ENCODE data around the gene TXN. TPM values are rescaled to one million over a fixed set of nuclear protein-coding genes. Genes with fewer than 3 reads are reported as not detected.
A peak's percentile ranks its signal among the peaks of the same experiment; 100 is the strongest.
"Not testable (repeated sequence)": the region's sequence is repeated elsewhere in the genome, so short reads cannot be mapped to it uniquely, and the experiment has no call there.

TXN gene
- total RNA-seq, 4 donors from 2014 or later: 97.6 to 295 (median 124) TPM

- no peak for TF ChIP-seq CTCF (IDR thresholded peaks at IDR 0.05)
- TF ChIP-seq POLR2A (IDR thresholded peaks at IDR 0.05): no peak
- intact Hi-C loops (cut with DNase I; ENCODE audit: low total_unique reads): no loop called here
- Histone ChIP-seq H3K9me3 (no peaks in the 10 kb centered on the region), H3K27ac (peak overlapping the region; percentile 90 to 93), H3K27me3 (no peaks in the 10 kb centered on the region), H3K4me1 (peaks cover 0 to 3% of the 10 kb centered on the region in 2 donors), H3K4me3 (peak overlapping the region in 1 of 2 donors; percentile 85), H3K36me3 (no peaks in the 10 kb centered on the region)
- DNase-seq: no peak
These were observed 1.8 kb downstream of the TXN start for GRCh38 chr9:110254500-110254899.

GRCh38 chr9:110252509-110253139 is 3.7 kb downstream of the TXN start:
- no peaks in the 10 kb centered on the region for H3K36me3 ChIP-seq
- no peak for DNase-seq
- intact Hi-C loops (cut with DNase I; ENCODE audit: low total_unique reads): no loop called here
- TF ChIP-seq CTCF (IDR thresholded peaks at IDR 0.05): no peak
- TF ChIP-seq POLR2A (IDR thresholded peaks at IDR 0.05): no peak
- H3K4me1 ChIP-seq: peaks cover 0 to 3% of the 10 kb centered on the region in 2 donors
- no peak overlapping the region for H3K27ac ChIP-seq
- no peaks in the 10 kb centered on the region for H3K27me3 ChIP-seq
- H3K4me3 ChIP-seq: no peak overlapping the region
- H3K9me3 ChIP-seq: no peaks in the 10 kb centered on the region

GRCh38 chr9:110251770-110252169 is 4.5 kb downstream of the TXN start:
- DNase-seq; H3K27me3 ChIP-seq; H3K36me3 ChIP-seq; H3K9me3 ChIP-seq; intact Hi-C loops (cut with DNase I; ENCODE audit: low total_unique reads); H3K27ac ChIP-seq; H3K4me1 ChIP-seq; H3K4me3 ChIP-seq: not testable (repeated sequence)

- H3K36me3 ChIP-seq: no peaks in the 10 kb centered on the region
- H3K9me3 ChIP-seq: no peaks in the 10 kb centered on the region
- no peaks in the 10 kb centered on the region for H3K4me1 ChIP-seq
- no peak overlapping the region for H3K27ac ChIP-seq
- no peaks in the 10 kb centered on the region for H3K27me3 ChIP-seq
- TF ChIP-seq CTCF (IDR thresholded peaks at IDR 0.05) (no peak), POLR2A (IDR thresholded peaks at IDR 0.05) (no peak)
- no peak overlapping the region for H3K4me3 ChIP-seq
- DNase-seq: no peak
- intact Hi-C loops (cut with DNase I; ENCODE audit: low total_unique reads): no loop called here
These were observed 5.1 kb downstream of the TXN start for GRCh38 chr9:110251212-110251611.

- Histone ChIP-seq H3K36me3 (no peaks in the 10 kb centered on the region), H3K4me3 (no peak overlapping the region), H3K4me1 (no peaks in the 10 kb centered on the region), H3K9me3 (no peaks in the 10 kb centered on the region), H3K27me3 (no peaks in the 10 kb centered on the region), H3K27ac (no peak overlapping the region)
- TF ChIP-seq POLR2A (IDR thresholded peaks at IDR 0.05): no peak
- TF ChIP-seq CTCF (IDR thresholded peaks at IDR 0.05): no peak
- intact Hi-C loops (cut with DNase I; ENCODE audit: low total_unique reads): no loop called here
- DNase-seq: no peak
These were observed 6.7 kb downstream of the TXN start for GRCh38 chr9:110249603-110250002.

GRCh38 chr9:110248361-110248760 is 7.9 kb downstream of the TXN start:
- Histone ChIP-seq H3K36me3 (no peaks in the 10 kb centered on the region), H3K9me3 (no peaks in the 10 kb centered on the region), H3K4me1 (no peaks in the 10 kb centered on the region), H3K4me3 (no peak overlapping the region), H3K27me3 (no peaks in the 10 kb centered on the region), H3K27ac (no peak overlapping the region)
- DNase-seq: no peak
- TF ChIP-seq POLR2A (IDR thresholded peaks at IDR 0.05) (no peak), CTCF (IDR thresholded peaks at IDR 0.05) (no peak)
- intact Hi-C loops (cut with DNase I; ENCODE audit: low total_unique reads): no loop called here

All from uterus (tissue), 4 donors.